Left lung (tissue), 10 donors: ENCODE measurements around the gene GRIK1. TPM values are rescaled to one million over a fixed set of nuclear protein-coding genes. Genes with fewer than 3 reads are reported as not detected.

Experiments used
- ATAC-seq: fragments of 200-7000 bp; cut with Tn5 transposase; one replicate; pipeline ENCODE4 v1.9.1; 2020; ENCODE audit warnings: moderate library complexity
- DNase-seq, 4 donors: peaks; one replicate each; pipeline ENCODE4 v3.0.0-alpha.2; 2013 to 2020
- H3K27ac ChIP-seq, 2 donors: fragments of 200-600 bp; sonication (generic) in 1 of 2; one replicate each; pipeline versions ENCODE4 v1.5.0 to v1.8.0; 2020 to 2021
- H3K27me3 ChIP-seq, 2 donors: fragments of 200-600 bp; sonication (generic) in 1 of 2; one replicate each; pipeline versions ENCODE4 v1.5.0 to v1.8.0; 2020 to 2021
- H3K36me3 ChIP-seq, 2 donors: fragments of 200-600 bp; sonication (generic) in 1 of 2; one replicate each; pipeline versions ENCODE4 v1.5.0 to v1.8.0; 2020 to 2021
- H3K4me1 ChIP-seq, 2 donors: fragments of 200-600 bp; one replicate each; pipeline ENCODE4 v1.8.0; 2021
- H3K4me3 ChIP-seq, 2 donors: fragments of 200-600 bp; sonication (generic) in 1 of 2; one replicate each; pipeline versions ENCODE4 v1.5.0 to v1.8.0; 2020 to 2021; ENCODE audit warnings: mild to moderate bottlenecking in 1 of 2
- H3K9me3 ChIP-seq, 2 donors: fragments of 200-600 bp; sonication (generic) in 1 of 2; one replicate each; pipeline versions ENCODE4 v1.5.0 to v1.8.0; 2020 to 2021
- CTCF ChIP-seq, 2 donors: fragments of 200-600 bp; sonication (generic) in 1 of 2; IDR thresholded peaks; one replicate each; pipeline versions ENCODE4 v1.5.0 to v1.8.0; 2021; ENCODE audit warnings: antibody characterized with exemption in 2 of 2
- intact Hi-C, 2 donors: fragments of 100-400 bp; cut with DNase I; formaldehyde crosslinking; loops; one replicate each; pipeline versions ENCODE4 v1.11.2 to v1.14.2; 2022
- polyA plus RNA-seq, 6 donors: library from polyadenylated mRNA; unstranded; fragments of 120-200 nt; gene quantifications; one replicate each; pipeline ENCODE4 v1.2.1, GENCODE V29; 2013; ENCODE audit not compliant: insufficient read length in 6 of 6
- total RNA-seq, 2 donors: library from RNA; stranded (reverse); fragmentation: NEBNext Ultra II Directional; extraction: Animal tissue kit (Norgen Biotek cat#: 25700); gene quantifications; one replicate each; pipeline ENCODE4 v1.2.1, GENCODE V29; 2021
- donor health status: DM: no; HTN: yes; CAD: no.
- donor health status: DM: no; HTN: no; CAD: no.

The GRIK1 gene
- total and polyA plus RNA-seq, 8 donors = 0.38 to 1.5 (median 0.62) TPM; not detected in 2

GRCh38 chr21:29658177-29658933 is 281.4 kb downstream of the GRIK1 start:
- Histone ChIP-seq H3K27ac (no peak overlapping the region), H3K9me3 (no peaks in the 10 kb centered on the region), H3K4me1 (peaks cover 0 to 9% of the 10 kb centered on the region in 2 donors), H3K27me3 (no peaks in the 10 kb centered on the region), H3K4me3 (no peak overlapping the region), H3K36me3 (no peaks in the 10 kb centered on the region)
- intact Hi-C loops = no loop called here
- DNase-seq (no peak), ATAC-seq (no peak)
- no peak for TF ChIP-seq CTCF (IDR thresholded peaks at IDR 0.05)

- Histone ChIP-seq H3K9me3 (no peaks in the 10 kb centered on the region), H3K4me3 (no peak overlapping the region), H3K36me3 (no peaks in the 10 kb centered on the region), H3K4me1 (peaks cover 0 to 9% of the 10 kb centered on the region in 2 donors), H3K27me3 (no peaks in the 10 kb centered on the region), H3K27ac (peak overlapping the region in 1 of 2 donors; percentile 77)
- DNase-seq = no peak
- intact Hi-C loops = no loop called here
- no peak for ATAC-seq
- TF ChIP-seq CTCF (IDR thresholded peaks at IDR 0.05) = no peak
Measured at GRCh38 chr21:29657240-29657989, 282.4 kb downstream of the GRIK1 start.

GRCh38 chr21:29656504-29657239 is 283.1 kb downstream of the GRIK1 start:
- DNase-seq = peak in 1 of 4 donors; percentile 5
- peak; percentile 55 for ATAC-seq
- Histone ChIP-seq H3K27ac (peak overlapping the region in 1 of 2 donors; percentile 77), H3K36me3 (no peaks in the 10 kb centered on the region), H3K27me3 (no peaks in the 10 kb centered on the region), H3K9me3 (no peaks in the 10 kb centered on the region), H3K4me1 (peaks cover 0 to 9% of the 10 kb centered on the region in 2 donors), H3K4me3 (no peak overlapping the region)
- no peak for TF ChIP-seq CTCF (IDR thresholded peaks at IDR 0.05)
- intact Hi-C loops = no loop called here

GRCh38 chr21:29655577-29655976 is 284.2 kb downstream of the GRIK1 start:
- TF ChIP-seq CTCF (IDR thresholded peaks at IDR 0.05) = no peak
- no peaks in the 10 kb centered on the region for H3K36me3 ChIP-seq
- H3K9me3 ChIP-seq = no peaks in the 10 kb centered on the region
- no peak overlapping the region for H3K4me3 ChIP-seq
- H3K27me3 ChIP-seq = no peaks in the 10 kb centered on the region
- H3K27ac ChIP-seq = no peak overlapping the region
- no peak for ATAC-seq
- peaks cover 0 to 9% of the 10 kb centered on the region in 2 donors for H3K4me1 ChIP-seq
- intact Hi-C loops = no loop called here
- no peak for DNase-seq

GRCh38 chr21:29654855-29655254 is 284.9 kb downstream of the GRIK1 start:
- ATAC-seq (no peak), DNase-seq (no peak)
- no peaks in the 10 kb centered on the region for H3K36me3 ChIP-seq
- H3K9me3 ChIP-seq = no peaks in the 10 kb centered on the region
- H3K4me1 ChIP-seq = peaks cover 0 to 9% of the 10 kb centered on the region in 2 donors
- intact Hi-C loops = no loop called here
- H3K27me3 ChIP-seq = no peaks in the 10 kb centered on the region
- TF ChIP-seq CTCF (IDR thresholded peaks at IDR 0.05) = no peak
- no peak overlapping the region for H3K4me3 ChIP-seq
- H3K27ac ChIP-seq = no peak overlapping the region
